ENCODE results near the gene ADK. TPM values are rescaled to one million over a fixed set of nuclear protein-coding genes. Genes with fewer than 3 reads are reported as not detected.
A peak's percentile ranks its signal among the peaks of the same experiment; 100 is the strongest.

Gene ADK
- total and polyA plus RNA-seq, 7 donors: 17.8 to 32.3 (median 23.6) TPM

DNA sequence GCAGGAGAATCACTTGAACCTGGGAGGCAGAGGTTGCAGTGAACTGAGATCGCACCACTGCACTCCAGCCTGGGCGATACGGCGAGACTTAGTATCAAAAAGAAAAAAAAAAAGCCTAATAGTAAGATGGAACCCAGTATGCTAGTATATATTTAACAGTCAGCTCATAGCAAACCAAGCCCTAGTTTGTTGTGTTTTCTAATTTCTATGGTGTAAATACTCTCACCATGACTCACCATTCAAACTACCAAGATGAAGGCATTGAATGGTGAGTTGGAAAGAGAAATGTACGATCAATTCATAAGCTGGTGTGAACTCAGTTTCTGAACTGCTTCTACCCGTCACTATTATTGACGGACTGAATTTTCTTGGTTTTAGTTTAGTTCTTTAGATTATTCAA is 501.6 kb downstream of the ADK start:
- DNase-seq (no peak), ATAC-seq (no peak)
- Histone ChIP-seq H3K36me3 (ENCODE audit: insufficient read depth in 1 of 2, low read depth in 1 of 2) (no peaks in the 10 kb centered on the region), H3K9me3 (no peaks in the 10 kb centered on the region), H3K27ac (no peak overlapping the region), H3K4me1 (peaks cover 17% of the 10 kb centered on the region), H3K4me3 (no peak overlapping the region), H3K27me3 (ENCODE audit: insufficient read depth in 3 of 3, low read length in 2 of 3) (no peaks in the 10 kb centered on the region)
- WGBS, 3 donors: 99% methylated on average over 7 of the region's 7 CpGs
- TF ChIP-seq, protein P1, sequence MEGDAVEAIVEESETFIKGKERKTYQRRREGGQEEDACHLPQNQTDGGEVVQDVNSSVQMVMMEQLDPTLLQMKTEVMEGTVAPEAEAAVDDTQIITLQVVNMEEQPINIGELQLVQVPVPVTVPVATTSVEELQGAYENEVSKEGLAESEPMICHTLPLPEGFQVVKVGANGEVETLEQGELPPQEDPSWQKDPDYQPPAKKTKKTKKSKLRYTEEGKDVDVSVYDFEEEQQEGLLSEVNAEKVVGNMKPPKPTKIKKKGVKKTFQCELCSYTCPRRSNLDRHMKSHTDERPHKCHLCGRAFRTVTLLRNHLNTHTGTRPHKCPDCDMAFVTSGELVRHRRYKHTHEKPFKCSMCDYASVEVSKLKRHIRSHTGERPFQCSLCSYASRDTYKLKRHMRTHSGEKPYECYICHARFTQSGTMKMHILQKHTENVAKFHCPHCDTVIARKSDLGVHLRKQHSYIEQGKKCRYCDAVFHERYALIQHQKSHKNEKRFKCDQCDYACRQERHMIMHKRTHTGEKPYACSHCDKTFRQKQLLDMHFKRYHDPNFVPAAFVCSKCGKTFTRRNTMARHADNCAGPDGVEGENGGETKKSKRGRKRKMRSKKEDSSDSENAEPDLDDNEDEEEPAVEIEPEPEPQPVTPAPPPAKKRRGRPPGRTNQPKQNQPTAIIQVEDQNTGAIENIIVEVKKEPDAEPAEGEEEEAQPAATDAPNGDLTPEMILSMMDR (IDR thresholded peaks at IDR 0.05): no peak
- intact Hi-C loops (cut with DNase I): no loop called here

DNA sequence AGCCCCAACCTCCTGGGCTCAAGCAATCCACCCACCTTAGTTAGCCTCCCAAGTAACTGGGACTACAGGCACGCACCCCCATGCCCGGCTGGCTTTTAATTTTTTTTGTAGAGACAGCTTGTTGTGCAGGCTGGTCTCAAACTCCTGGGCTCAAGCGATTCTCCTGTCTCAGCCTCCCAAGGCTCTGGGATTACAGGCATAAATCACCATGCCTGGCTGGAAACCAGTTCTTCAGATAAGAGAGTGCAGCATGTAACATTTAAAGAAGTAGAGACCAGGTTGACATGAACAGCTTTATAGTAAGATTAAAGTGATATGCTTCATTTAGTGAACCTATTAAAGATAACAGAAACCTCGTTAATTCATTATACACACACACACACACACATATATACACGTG is 507.5 kb downstream of the ADK start:
- intact Hi-C loops (cut with DNase I): no loop called here
- ATAC-seq: no peak
- H3K27me3 ChIP-seq (ENCODE audit: insufficient read depth in 3 of 3, low read length in 2 of 3): no peaks in the 10 kb centered on the region
- H3K9me3 ChIP-seq: no peaks in the 10 kb centered on the region
- no peaks in the 10 kb centered on the region for H3K36me3 ChIP-seq (ENCODE audit: insufficient read depth in 1 of 2, low read depth in 1 of 2)
- no peaks in the 10 kb centered on the region for H3K4me1 ChIP-seq
- no peak overlapping the region for H3K4me3 ChIP-seq
- DNase-seq: no peak
- TF ChIP-seq, protein P1 (IDR thresholded peaks at IDR 0.05): no peak
- H3K27ac ChIP-seq: no peak overlapping the region
- 88 to 93% (median 90%) methylated on average over 5 of the region's 5 CpGs for WGBS, 3 donors

DNA sequence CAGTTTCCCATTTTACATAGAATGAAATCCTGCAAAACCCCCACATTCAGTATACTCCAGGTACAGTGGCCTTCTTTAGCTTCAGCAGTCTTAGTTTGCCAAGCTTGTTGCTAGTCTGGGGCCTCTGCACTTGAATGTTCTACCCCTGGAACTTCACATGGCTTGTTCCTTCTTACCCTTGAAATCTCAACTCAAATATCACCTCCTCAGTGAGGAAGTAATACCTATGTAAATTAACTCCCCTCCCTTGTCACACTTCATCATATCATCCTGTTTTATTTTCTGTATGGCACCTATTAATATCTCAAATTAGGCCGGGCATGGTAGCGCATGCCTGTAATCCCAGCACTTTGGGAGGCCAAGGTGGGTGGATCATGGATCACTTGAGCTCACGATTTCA is 511.6 kb downstream of the ADK start:
- DNase-seq (no peak), ATAC-seq (no peak)
- no peaks in the 10 kb centered on the region for H3K27me3 ChIP-seq (ENCODE audit: insufficient read depth in 3 of 3, low read length in 2 of 3)
- H3K27ac ChIP-seq: no peak overlapping the region
- no peaks in the 10 kb centered on the region for H3K36me3 ChIP-seq (ENCODE audit: insufficient read depth in 1 of 2, low read depth in 1 of 2)
- H3K4me1 ChIP-seq: no peaks in the 10 kb centered on the region
- no peaks in the 10 kb centered on the region for H3K9me3 ChIP-seq
- TF ChIP-seq, protein P1 (IDR thresholded peaks at IDR 0.05): no peak
- intact Hi-C loops (cut with DNase I): no loop called here
- H3K4me3 ChIP-seq: no peak overlapping the region
- WGBS, 3 donors: 36 to 64% (median 39%) methylated on average over 3 of the region's 3 CpGs

DNA sequence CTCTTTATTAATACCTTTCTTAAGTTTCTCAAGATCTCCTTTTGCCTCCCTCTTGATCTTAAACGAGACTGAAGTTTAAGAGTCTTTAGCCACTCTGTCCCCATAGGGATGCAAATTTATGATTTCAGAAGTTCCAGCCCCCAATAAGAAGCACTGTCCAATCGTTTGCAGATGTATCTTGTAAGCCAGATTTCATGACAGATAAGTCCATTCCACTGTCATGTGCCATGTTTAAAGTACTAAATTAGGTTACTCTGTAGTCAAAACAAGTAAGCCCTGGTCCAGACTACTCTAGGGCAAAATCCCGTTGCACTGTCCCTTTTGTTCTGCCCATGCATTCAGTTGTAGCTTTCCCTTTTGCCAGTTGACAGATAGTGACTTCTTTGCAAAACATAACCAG is 518.2 kb downstream of the ADK start:
- no peak overlapping the region for H3K4me3 ChIP-seq
- peaks cover 28% of the 10 kb centered on the region for H3K4me1 ChIP-seq
- no peak for DNase-seq
- no peaks in the 10 kb centered on the region for H3K36me3 ChIP-seq (ENCODE audit: insufficient read depth in 1 of 2, low read depth in 1 of 2)
- intact Hi-C loops (cut with DNase I): no loop called here
- no peaks in the 10 kb centered on the region for H3K9me3 ChIP-seq
- H3K27me3 ChIP-seq (ENCODE audit: insufficient read depth in 3 of 3, low read length in 2 of 3): no peaks in the 10 kb centered on the region
- no peak overlapping the region for H3K27ac ChIP-seq
- ATAC-seq: no peak
- TF ChIP-seq, protein P1 (IDR thresholded peaks at IDR 0.05): no peak
- 55 to 68% (median 58%) methylated on average over 3 of the region's 3 CpGs for WGBS, 3 donors

DNA sequence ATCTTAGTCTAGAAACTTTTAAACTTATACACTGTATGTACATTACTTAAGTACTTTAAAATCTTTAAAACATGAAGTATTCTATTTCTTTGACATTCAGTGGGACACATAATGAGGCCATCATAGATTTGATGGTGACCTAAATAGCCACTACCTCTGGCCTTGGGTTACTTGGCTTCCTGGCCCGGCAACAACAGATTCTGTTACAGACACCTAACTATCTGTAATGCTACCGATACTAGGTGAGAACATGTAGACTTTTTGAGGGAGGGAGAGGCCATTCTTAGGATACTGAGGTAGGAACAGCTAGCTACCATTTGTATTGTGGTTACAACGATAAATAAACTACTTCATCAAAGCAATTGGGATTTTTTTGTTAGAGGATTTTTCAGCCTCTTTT is 520.7 kb downstream of the ADK start:
- DNase-seq (no peak), ATAC-seq (peak in 3 of 4 donors; percentile 53 to 69 (median 63))
- TF ChIP-seq, protein P1 (IDR thresholded peaks at IDR 0.05): no peak
- H3K4me1 ChIP-seq: peaks cover 37% of the 10 kb centered on the region
- no peaks in the 10 kb centered on the region for H3K36me3 ChIP-seq (ENCODE audit: insufficient read depth in 1 of 2, low read depth in 1 of 2)
- intact Hi-C loops (cut with DNase I): no loop called here
- no peaks in the 10 kb centered on the region for H3K27me3 ChIP-seq (ENCODE audit: insufficient read depth in 3 of 3, low read length in 2 of 3)
- no peaks in the 10 kb centered on the region for H3K9me3 ChIP-seq
- H3K27ac ChIP-seq: peak overlapping the region; percentile 81
- no peak overlapping the region for H3K4me3 ChIP-seq
- 32 to 39% (median 36%) methylated on average over 3 of the region's 3 CpGs for WGBS, 3 donors
